ENCODE data around the gene IL37.
A peak's percentile ranks its signal among the peaks of the same experiment; 100 is the strongest.
"Not testable (repeated sequence)": the region's sequence is repeated elsewhere in the genome, so short reads cannot be mapped to it uniquely, and the experiment has no call there.

Gene IL37

DNA sequence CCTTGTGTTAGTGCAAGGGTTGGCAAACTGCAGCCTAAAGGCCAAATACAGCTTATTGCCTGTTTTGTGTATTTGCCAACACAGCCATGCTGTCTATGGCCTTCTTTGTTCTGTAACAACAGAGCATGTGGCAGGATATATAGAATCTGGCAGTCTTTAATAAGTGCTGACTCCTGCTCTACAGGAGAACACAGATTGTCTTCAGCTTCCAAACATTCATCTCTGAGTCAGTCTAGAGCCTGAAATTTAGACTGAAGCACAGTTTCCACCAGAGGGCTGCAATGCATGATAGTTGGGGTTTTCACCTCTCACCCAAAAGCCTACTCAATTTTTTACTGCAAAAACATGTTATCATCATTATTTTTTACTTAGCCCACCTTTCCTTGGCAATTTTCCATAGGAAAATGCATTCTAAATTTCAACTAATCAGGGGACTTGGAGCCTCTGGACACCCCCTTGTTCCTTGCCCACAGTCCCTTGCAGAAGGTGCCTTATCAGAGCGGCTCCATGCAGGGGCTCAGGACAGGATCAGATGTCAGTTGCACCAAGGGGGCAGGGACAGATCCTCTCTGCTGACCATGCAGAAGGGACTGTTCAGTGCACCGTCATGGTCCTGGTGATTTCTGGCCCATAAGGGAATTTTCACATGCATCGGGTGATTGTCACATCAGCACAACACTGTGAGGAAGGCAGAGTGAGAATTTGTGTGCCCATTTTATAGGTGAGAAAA is 12.4 kb downstream of the IL37 start:
- no peak for DNase-seq (ENCODE audit: low spot score)

DNA sequence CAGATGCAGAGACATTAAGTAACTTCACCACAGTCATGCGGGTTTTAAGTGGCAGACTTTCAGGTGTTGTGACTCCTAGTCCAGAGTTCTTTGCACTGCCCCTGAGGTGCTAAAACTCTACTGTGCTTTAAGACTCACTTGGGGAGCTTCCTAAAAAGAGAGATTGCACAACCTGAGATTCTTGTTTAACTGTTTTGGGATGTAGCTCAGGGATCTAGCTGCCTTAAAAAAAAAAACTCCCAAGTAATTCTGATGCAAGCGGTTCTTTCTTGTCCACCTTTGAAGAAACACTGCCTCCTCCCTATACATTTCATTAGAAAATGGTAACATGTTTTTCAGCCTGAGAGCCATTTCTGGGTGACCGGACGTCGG is 13.0 kb downstream of the IL37 start:
- DNase-seq (ENCODE audit: low spot score): no peak

- DNase-seq (ENCODE audit: low spot score): no peak
These were observed 13.4 kb downstream of the IL37 start for GRCh38 chr2:112924360-112924759.

GRCh38 chr2:112924821-112925220 is 13.9 kb downstream of the IL37 start:
- DNase-seq (ENCODE audit: low spot score): no peak

DNA sequence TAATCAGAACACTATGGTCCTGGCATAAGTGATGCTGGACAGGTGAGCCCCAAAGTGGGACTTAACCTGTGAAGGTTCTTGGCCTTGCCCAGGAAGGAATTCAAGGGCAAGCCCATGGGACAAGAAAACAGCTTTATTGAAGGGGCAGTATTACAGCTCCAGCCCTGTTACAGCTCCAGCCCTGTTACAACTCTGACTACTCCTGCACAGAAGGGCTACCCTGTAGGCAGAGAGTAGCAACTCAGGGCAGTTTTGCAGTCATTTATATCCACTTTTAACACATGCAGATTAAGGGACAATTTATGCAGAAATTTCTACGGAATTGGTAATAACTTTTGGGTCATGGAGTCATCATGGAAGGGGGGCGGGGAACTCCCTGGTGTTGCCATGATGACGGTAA is 15.7 kb downstream of the IL37 start:
- DNase-seq (ENCODE audit: low spot score): no peak

DNA sequence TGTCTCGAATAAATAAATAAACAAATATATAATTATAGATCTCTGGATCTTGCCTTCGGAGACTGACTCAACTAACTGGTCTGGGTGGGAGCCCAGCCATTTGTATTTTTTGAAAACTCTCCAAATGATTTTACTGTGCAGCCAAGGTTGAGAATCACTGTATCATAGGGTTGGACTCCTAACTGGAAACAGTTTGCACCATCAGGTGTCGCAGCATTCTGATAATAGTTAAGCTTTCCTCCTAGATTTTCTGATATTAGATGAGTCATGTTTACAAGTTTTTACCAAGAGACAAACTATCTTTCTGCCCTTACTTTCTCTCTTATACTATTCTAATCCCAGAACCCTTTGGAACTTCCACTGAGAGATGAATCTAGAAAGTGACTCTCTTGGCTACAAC is 16.8 kb downstream of the IL37 start:
- no peak for DNase-seq (ENCODE audit: low spot score)

DNA sequence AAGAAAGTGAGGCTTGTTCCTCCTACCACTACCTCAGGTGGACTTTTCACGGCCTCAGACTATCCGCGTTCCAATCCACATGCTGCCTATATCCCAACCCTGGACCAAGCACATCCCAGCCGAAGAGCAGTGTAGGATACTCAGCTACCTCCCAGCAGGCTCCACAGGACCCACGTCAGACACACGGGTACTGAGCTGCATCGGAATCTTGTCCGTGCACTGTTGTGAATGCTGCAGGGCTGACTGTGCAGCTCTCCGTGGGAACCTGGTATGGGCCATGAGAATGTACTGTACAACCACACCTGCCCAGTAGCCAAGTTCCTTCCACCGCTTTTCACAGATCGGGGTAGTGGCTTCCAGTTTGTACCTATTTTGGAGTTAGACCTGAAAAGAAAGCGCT is 22.3 kb downstream of the IL37 start:
- no peak for DNase-seq (ENCODE audit: low spot score)

DNA sequence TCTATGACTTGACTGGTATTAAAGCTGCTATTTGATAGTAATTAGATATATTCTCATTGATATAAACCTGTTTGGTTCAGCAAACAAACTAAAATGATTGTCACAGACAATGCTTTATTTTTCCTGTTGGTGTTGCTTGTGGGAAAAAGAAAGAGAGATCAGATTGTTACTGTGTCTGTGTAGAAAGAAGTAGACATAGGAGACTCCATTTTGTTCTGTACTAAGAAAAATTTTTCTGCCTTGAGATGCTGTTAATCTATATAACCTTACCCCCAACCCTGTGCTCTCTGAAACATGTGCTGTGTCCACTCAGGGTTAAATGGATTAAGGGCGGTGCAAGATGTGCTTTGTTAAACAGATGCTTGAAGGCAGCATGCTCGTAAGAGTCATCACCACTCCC is 23.2 kb downstream of the IL37 start:
- not testable (repeated sequence) for DNase-seq (ENCODE audit: low spot score)

- DNase-seq (ENCODE audit: low spot score): no peak
These were observed 25.9 kb downstream of the IL37 start for GRCh38 chr2:112936927-112937232.

DNA sequence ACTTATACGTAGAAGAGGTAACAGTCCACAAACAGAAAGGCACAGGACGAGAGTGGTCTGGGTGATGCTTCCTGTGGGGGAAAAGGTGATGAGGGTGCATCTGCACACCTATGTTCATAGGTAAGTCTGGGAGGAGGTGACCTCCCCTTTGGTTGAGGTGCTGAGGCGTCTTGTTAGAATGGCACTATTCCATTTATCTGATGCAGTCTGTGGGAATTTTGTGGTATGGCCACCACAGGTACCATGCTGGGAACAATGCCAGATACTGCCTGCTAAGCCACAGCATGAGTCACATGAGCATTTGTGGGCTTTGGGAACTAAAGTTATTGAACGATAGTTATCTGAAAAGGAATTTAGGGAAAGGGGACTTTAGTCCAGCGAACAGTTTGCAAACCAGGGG is 27.9 kb downstream of the IL37 start:
- DNase-seq (ENCODE audit: low spot score): no peak

DNA sequence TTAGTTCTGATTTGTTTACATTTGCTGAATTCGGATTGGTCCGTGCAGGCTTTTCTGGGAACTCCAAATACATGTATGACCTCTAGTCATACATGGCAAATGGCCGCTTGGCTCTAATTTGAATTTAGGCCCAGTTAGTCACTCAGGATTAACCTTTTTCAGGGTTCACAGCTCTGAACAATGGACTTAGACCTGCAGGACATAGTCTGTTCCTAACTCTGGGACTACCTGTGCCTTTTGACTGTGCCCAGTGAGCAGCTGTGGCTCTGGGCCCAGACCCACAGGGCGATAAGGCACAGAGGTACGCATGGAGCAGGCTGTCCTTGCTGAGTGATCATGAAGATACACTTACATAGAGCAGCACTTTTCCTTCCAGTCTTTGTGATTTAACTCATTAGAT is 28.5 kb downstream of the IL37 start:
- DNase-seq (ENCODE audit: low spot score): no peak

GRCh38 chr2:112940859-112941625 is 30.1 kb downstream of the IL37 start:
- no peak for DNase-seq (ENCODE audit: low spot score)

DNA sequence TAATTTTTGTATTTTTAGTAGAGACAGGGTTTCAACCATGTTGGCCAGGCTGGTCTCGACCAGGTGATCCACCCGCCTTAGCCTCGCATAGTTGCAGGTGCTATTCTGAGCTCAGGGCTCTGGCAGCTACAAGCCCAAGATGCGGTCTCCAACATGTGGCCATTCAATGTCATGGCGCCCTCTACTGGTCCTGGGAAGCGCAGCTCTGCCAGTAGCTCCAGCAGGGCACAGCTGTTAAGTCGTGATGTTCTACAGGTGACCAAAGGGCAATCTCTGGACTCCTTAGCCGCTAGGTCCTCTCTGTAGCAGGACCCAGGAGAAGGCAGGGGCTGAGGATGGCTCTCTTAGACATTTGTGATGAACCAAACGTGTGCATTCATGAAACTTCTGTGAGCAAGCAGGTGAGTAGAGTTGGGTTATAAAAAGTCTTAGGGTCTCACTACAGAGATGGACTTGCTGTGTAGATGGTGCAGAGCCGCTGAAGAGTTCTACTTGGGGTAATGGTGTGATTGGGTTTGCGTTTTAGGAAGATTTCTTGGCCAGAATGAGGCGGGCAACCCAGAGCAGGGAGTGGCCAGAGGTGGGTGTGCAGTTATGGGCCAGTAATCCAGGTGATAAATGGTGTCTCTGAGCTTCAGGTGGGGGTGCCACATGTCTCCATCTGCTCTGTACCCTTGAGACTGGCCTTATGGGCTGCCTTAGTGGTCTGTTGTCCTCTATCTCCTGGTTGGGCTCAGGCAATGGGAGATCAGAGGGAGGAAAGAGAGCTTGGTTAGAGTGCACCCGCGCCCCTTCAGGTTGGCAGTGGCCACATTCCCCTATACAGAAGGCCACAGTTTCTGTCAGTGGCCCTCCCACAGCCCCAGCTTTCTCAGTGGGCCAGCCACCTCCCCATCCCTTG is 31.0 kb downstream of the IL37 start:
- peak; percentile 44 for DNase-seq (ENCODE audit: low spot score)

- DNase-seq (ENCODE audit: low spot score): no peak
These were observed 31.7 kb downstream of the IL37 start for GRCh38 chr2:112942654-112943002.

DNA sequence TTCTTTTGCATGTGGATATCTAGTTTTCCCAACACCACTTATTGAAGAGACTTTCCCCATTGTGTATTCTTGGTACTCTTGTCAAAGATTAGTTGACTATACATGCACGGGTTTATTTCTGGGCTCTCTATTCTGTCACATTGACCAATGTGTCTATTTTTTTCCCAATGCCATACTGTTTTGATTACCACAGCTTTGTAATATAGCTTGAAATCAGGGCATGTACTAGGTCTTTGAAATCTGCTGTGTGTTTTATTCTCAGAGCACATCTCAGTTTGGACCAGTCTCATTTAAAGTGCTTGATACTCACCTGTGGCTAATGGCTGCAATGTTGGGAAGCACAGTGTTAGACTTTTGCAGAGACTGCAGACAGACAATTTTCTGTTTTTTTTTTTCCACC is 34.0 kb downstream of the IL37 start:
- no peak for DNase-seq (ENCODE audit: low spot score)

- DNase-seq (ENCODE audit: low spot score): no peak
These were observed 35.1 kb downstream of the IL37 start for GRCh38 chr2:112946086-112946485.

- no peak for DNase-seq (ENCODE audit: low spot score)
These were observed 36.4 kb downstream of the IL37 start for GRCh38 chr2:112947374-112947773.

DNA sequence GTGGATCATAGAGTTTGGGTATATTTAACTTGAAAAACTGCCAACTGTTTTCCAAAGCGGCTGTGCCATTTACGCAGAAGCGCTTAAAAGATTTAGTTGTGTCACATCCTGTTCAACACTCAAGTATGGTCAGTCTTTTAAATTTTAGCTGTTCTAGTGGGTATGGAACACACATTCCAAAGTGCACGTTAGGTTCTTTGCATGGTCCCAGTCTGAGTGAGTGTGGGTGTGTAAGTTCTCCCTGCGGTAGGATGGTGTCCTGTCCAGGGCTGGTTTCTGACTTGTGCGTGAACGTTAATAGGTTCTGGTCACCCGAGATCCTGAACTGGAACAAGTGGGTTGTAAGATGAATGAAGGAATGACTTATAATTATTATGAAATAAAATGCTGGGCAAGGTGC is 38.5 kb downstream of the IL37 start:
- DNase-seq (ENCODE audit: low spot score): no peak

DNA sequence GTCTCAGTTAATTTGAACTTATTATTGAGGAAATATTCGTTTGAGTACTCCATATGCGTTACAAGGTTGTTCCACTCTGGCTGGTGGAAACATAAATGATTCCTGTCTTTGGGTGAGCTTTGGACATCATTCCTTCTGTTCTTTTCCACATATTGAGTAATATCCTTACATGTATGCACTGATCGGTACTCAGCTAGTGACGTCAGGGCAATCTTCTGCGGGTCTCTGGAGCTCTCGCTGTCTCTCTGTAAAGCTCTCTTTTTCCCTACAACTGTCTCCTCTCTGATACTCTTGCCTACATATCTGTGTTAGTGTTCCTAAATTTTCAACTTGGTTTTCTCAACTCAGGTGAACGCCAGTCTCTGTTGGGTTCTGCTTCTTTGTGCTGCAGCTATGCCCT is 43.4 kb downstream of the IL37 start:
- no peak for DNase-seq (ENCODE audit: low spot score)

GRCh38 chr2:112957511-112957910 is 46.5 kb downstream of the IL37 start:
- no peak for DNase-seq (ENCODE audit: low spot score)

DNA sequence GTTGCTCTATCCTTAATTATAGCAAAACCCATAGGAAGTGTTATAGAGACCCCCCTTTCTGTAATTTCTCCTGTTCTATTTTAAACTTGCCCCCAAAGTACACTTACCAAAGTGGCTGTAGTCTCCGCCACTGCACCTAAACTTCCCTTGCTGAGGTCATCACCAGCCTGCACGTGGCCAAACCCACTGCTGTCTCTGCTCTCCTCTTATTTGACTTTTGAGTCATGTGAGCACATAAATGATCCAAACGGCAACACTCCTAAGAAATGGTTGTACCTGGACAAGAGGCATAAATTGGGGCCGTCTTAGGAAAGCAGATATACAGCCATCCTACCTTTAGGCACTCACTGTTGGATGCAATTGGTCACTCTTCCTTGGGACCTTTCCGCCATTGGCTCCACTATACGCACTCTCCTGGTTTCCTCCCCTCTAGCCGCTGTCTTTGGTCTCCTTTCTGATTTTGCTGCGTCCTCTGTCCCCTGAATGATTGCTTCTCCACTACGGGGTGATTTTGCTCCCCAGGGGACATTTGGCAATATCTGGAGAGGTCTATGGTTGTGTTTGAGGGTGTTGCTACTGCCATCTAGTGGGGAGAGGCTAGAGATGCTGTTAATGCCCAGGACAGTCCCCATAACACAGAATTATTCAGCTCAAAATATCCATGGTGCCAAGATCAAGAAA is 47.6 kb downstream of the IL37 start:
- DNase-seq (ENCODE audit: low spot score): peak; percentile 47

GRCh38 chr2:112959109-112959812 is 48.3 kb downstream of the IL37 start:
- no peak for DNase-seq (ENCODE audit: low spot score)
